ENCODE measurements around the gene MELK.

DNA sequence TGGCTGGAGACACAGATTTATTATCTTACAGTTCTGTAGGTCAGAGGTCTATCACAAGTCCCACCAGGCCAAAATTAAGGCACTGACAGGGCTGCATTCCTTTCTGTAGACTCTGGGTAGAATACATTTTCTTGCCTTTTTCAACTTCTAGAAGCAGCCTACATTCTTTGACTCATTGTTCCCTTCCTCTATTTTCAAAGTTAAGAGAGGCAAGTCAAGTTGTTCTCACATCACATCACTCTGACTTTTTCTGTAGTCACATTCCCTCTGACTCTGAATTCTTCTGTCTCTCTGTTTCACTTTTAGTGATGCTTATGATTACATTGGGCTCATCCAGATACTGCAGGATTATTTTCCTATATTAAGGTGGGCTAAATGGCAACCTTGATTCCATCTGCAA lies 119.0 kb downstream of the MELK start:
- TF ChIP-seq EZH2 (IDR thresholded peaks at IDR 0.05) (no peak), POLR2AphosphoS5 (IDR thresholded peaks at IDR 0.05; ENCODE audit: low read depth, low read length) (no peak)
